GM12865 (cell line): Measurements from ENCODE around the gene OR10AD1.
A peak's percentile ranks its signal among the peaks of the same experiment; 100 is the strongest.

Experiments
- DNase-seq: peaks from one replicate; pipeline ENCODE4 v3.0.0; 2010; ENCODE audit warnings: low read depth
- H3K4me3 ChIP-seq: 2 replicates; pipeline ENCODE4 v1.5.1; 2011; ENCODE audit warnings: mild to moderate bottlenecking, low read depth, low read length, control low read depth
- TF ChIP-seq, protein P1 (sequence below): IDR thresholded peaks from 2 replicates; pipeline ENCODE4 v1.5.1; 2011; ENCODE audit warnings: low read length, control low read depth, low read depth, inconsistent platforms; ENCODE audit not compliant: insufficient read depth; ENCODE audit errors: missing control alignments

The OR10AD1 gene

DNA sequence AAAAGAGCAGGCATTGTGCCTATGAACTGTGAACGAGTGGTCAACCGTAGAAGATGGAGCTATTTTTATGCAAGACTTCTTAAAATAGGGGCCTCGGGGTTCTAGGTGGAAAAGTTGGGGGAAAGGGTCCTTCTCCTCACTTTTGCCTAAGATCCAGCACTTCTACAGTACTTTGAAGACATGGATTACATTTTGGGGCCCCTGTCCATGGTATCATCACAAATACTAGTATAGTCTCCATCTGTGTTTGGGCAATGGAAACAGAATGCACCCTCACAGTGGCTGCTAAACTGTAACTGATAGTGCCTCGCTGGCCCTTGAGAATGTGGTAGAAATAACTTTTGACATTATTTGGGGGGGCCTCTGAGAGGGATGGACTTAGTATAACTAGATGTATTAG is 25.1 kb downstream of the OR10AD1 start:
- TF ChIP-seq, protein P1, sequence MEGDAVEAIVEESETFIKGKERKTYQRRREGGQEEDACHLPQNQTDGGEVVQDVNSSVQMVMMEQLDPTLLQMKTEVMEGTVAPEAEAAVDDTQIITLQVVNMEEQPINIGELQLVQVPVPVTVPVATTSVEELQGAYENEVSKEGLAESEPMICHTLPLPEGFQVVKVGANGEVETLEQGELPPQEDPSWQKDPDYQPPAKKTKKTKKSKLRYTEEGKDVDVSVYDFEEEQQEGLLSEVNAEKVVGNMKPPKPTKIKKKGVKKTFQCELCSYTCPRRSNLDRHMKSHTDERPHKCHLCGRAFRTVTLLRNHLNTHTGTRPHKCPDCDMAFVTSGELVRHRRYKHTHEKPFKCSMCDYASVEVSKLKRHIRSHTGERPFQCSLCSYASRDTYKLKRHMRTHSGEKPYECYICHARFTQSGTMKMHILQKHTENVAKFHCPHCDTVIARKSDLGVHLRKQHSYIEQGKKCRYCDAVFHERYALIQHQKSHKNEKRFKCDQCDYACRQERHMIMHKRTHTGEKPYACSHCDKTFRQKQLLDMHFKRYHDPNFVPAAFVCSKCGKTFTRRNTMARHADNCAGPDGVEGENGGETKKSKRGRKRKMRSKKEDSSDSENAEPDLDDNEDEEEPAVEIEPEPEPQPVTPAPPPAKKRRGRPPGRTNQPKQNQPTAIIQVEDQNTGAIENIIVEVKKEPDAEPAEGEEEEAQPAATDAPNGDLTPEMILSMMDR: no peak
- no peak for DNase-seq
- H3K4me3 ChIP-seq: no peak overlapping the region

DNA sequence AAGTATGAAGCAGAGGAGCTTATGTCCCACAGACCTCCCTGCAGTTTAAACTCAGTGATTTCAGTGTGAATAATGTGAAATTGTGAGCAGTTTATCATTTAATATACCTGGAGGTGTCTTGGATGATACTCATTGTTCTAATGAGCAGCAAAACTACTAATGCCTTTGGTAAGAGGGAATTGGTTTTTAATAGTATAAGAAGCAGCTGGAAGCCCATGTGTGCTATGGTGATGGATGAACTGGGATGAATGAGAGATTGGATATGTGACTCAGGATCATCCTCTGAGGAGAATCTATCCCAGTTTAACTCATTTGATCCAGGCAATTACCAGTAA is 26.7 kb downstream of the OR10AD1 start:
- TF ChIP-seq, protein P1: no peak
- no peak for DNase-seq
- no peak overlapping the region for H3K4me3 ChIP-seq

DNA sequence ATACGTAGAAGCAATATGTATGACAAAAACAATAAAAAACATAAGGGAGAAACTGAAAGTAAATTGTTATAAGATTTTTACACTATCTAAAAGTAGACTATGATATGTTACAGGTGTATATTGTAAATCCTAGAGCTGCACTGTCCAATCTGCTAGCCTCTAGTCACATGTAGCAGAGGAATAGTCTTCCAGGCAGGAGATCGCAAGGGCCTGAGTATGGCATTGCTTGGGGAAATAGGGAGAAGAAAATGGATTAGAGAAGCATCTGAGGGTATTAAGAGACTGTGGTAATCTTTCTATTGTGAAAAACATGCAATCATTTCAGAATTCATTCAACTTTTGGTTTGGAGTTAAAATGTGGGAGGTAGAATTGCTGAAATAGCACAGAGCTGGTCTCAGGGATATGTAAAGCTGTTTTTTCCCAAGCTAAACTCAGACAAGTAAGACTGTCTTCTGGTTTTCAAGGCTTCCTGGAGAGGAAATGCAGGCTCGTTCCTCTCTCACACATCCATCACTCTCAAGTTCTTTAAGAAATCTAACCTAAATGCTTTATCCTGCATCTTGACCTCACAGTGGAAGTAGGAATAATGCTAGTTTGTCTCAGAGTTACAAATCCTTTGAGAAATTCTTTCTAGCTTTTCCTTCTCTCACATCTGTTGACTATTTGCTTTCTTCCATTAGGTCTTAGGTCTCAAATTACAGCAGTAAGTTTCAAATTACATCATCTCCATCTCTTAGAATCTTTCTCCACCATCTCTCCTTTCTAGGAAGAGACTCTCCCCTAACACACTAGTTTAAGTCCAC is 27.3 kb downstream of the OR10AD1 start:
- DNase-seq: no peak
- H3K4me3 ChIP-seq: no peak overlapping the region
- TF ChIP-seq, protein P1: no peak

DNA sequence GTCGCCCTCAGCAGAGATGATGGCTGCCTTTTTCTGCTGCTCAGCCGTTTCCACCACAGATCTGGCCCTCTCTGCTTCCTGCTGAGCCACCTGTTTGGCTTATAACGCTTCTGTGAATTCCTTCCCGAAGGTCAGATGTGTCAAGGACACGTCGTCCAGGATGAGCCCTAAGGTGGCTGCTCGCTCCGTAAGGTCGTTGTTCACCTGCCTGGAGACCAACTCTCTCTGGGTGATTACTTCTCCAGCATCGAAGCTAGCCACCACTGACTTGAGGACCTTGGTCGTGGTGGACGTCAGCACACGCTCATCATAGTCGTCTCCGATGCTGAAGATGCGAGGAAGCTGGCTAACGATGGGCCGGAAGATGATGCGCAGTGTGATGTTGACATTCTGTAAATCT is 34.1 kb downstream of the OR10AD1 start:
- no peak overlapping the region for H3K4me3 ChIP-seq
- no peak for DNase-seq
- TF ChIP-seq, protein P1: no peak

DNA sequence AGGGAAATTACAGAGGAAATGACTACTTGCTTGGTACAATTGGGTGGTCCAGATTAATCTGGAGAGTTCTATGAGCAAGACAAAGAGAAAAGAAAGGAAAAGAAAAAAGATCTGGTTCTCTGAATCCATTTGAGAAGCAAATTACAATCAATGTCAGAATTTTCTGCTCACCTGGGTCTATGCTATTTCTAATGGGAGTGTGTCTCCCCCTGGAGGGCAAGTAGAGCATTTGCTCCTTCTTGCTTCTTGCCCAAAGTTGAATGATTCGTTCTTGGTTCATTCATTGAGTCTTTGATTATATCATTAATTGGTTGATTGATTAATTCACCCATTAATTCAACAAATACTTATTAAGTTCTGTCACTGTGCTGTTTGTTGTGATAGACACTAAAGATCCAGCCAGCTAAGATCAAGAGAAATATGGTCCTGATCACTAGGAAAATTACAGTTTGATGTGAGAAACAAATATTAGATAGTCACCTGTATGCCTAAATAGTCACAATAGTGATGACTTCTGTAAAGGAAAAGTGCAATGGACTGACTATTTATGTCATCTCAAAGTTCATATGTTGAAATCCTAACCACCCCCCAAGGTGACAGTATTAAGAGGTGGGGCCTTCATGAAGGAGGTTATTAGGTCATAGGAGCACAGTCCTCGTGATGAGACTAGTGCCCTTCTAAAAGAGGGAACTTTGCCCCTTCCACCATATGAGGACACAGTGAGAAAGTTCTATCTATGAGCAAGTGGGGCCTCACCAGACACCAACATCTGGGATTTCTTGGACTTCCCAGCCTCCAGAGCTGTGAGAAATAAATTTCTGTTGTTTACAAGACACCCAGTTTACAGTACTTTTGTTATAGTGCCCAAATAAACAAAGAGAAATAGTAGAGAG is 37.8 kb downstream of the OR10AD1 start:
- TF ChIP-seq, protein P1: peak; percentile 89
- DNase-seq: peak; percentile 82
- no peak overlapping the region for H3K4me3 ChIP-seq

DNA sequence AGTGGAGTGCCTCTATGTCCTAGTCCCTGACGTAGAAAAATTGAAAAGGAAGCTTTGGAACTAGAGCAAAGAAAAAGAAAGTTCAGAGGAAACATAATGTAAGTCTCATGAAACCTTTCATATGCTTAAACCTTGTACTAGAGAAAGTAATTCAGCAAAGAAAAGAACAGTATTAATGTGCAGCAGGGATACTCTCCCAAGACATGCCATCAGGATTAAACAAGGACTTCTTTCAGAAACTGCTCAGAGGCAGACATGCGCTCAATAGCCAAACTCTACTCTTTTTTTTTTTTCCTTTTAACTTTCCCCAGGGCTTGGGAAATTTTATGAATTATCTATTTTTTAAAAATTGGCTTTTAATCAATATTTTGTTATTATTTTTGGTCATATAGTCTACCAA is 38.6 kb downstream of the OR10AD1 start:
- TF ChIP-seq, protein P1: no peak
- DNase-seq: no peak
- no peak overlapping the region for H3K4me3 ChIP-seq
